HepG2 (cell line): ENCODE data around the gene SLC25A11.

Experiments
- MAFF ChIP-seq: IDR thresholded peaks from 2 replicates; pipeline ENCODE4 v1.6.1; 2011; ENCODE audit warnings: low read depth, low read length, improper control_type of control experiment
- SMAD1 ChIP-seq: sonication (generic); formaldehyde crosslinking; IDR thresholded peaks from 2 replicates; pipeline ENCODE4 v1.4.0; 2020; ENCODE audit warnings: missing genetic modification reagents, low read depth, mild to moderate bottlenecking, borderline replicate concordance
- SMAD3 ChIP-seq: sonication (generic); formaldehyde crosslinking; IDR thresholded peaks from 2 replicates; pipeline ENCODE4 v1.4.0; 2020; ENCODE audit warnings: missing genetic modification reagents
- TBL1XR1 ChIP-seq: fragments of 150-350 bp; IDR thresholded peaks from 2 replicates; pipeline ENCODE4 v1.6.1; 2014; ENCODE audit warnings: borderline replicate concordance, low read length; ENCODE audit not compliant: partially characterized antibody
- ZBTB33 ChIP-seq: sonication (generic); formaldehyde crosslinking; IDR thresholded peaks from 2 replicates; pipeline ENCODE4 v1.4.0; 2020; ENCODE audit warnings: missing genetic modification reagents
- ZNF138 ChIP-seq: sonication (generic); formaldehyde crosslinking; IDR thresholded peaks from 2 replicates; pipeline ENCODE4 v1.5.0; 2020; ENCODE audit warnings: mild to moderate bottlenecking, low read depth, missing genetic modification reagents
- ZNF549 ChIP-seq: sonication (generic); formaldehyde crosslinking; IDR thresholded peaks from 2 replicates; pipeline ENCODE4 v1.5.0; 2020; ENCODE audit warnings: missing genetic modification reagents
- ZNF878 ChIP-seq: sonication (generic); formaldehyde crosslinking; IDR thresholded peaks from 2 replicates; pipeline ENCODE4 v1.8.1; 2023; ENCODE audit warnings: mild to moderate bottlenecking, missing genetic modification reagents, moderate library complexity
- TF ChIP-seq, protein P1 (sequence below): sonication (generic); formaldehyde crosslinking; IDR thresholded peaks from 2 replicates; pipeline ENCODE4 v1.5.0; 2020; ENCODE audit warnings: mild to moderate bottlenecking, missing genetic modification reagents, moderate library complexity

DNA sequence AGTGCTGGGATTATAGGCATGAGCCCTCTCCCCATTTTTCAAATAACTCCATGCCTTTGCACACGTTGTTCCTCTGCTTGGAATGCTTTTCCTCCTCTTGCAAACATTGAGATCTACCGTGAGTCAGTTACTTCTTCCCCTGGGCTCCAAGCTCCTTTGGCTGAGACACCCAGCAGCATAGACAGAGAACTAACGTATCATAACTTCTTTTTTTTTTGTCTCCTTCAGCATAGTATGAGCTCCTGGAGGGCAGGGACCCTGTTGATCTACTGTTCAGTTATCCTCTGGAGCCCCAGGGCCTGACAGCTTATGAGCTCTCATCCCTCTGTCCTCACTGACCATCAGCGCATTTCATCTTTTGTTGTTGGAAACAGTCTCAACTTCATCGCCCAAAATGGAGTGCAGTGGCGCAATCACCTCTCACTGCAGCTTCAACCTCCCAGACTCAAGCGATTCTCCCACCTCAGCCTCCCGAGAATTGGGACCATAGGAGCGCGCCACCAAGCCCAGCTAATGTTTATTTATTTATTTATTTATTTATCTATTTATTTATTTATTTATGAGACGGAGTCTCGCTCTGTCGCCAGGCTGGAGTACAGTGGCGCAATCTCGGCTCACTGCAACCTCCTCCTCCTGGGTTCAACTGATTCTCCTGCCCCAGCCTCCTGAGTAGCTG, 25.6 kb upstream of the SLC25A11 start:
- TF ChIP-seq ZNF549 (CRISPR knock-in tag): no peak
- no peak for TF ChIP-seq ZBTB33
- TF ChIP-seq ZNF138 (CRISPR knock-in tag): no peak
- no peak for TF ChIP-seq SMAD3 (CRISPR knock-in tag)
- TF ChIP-seq SMAD1 (CRISPR knock-in tag): no peak
- no peak for TF ChIP-seq TBL1XR1
- no peak for TF ChIP-seq ZNF878 (CRISPR knock-in tag)
- no peak for TF ChIP-seq MAFF
- TF ChIP-seq, protein P1, sequence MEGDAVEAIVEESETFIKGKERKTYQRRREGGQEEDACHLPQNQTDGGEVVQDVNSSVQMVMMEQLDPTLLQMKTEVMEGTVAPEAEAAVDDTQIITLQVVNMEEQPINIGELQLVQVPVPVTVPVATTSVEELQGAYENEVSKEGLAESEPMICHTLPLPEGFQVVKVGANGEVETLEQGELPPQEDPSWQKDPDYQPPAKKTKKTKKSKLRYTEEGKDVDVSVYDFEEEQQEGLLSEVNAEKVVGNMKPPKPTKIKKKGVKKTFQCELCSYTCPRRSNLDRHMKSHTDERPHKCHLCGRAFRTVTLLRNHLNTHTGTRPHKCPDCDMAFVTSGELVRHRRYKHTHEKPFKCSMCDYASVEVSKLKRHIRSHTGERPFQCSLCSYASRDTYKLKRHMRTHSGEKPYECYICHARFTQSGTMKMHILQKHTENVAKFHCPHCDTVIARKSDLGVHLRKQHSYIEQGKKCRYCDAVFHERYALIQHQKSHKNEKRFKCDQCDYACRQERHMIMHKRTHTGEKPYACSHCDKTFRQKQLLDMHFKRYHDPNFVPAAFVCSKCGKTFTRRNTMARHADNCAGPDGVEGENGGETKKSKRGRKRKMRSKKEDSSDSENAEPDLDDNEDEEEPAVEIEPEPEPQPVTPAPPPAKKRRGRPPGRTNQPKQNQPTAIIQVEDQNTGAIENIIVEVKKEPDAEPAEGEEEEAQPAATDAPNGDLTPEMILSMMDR (CRISPR knock-in tag): no peak
